Kasumi-1 (cell line): Measurements from ENCODE around the gene MYB.

Experiments
- DNase-seq, 2 experiments: peaks; one replicate each; lab custom pipeline; 2025; lab: John Stamatoyannopoulos, UW

The MYB gene

DNA sequence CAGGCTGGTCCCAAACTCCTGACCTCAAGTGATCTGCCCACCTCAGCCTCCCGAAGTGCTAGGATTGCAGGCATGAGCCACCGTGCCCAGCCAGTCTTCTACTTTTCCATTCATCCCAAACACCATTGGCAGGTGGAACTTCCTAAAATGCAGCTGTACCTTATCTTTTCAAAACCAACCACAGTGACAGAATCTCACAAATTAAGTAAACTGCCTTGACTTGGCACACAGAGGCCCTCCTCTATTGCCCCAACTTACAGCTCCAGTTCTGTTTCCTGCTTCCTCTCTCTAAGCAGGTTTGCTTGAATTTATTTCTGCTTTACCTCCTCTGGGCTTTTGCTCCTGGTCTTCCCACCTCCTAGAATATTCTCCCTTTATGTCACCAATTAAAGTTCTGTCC, 7.6 kb downstream of the MYB start:
- peak in 1 of 2 experiments; percentile 46 for DNase-seq

DNA sequence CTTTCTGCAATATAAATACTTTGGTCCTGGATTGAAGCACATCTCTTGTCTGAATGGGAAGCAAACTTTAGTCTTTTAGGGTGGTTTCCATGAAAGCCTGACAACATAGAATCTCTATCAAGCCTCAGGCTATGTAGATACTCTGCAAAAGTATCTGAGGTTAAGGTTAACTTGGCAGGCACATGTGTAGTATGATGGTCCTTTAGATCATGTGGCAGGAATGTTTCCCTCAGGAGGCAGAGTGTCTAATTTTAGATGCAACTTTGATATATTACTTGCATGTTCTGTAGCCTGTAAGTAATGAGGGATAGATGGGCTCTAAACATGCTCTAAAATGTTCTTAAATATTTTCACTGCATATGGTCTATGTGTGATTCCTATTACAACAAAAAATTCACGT, 8.2 kb downstream of the MYB start:
- no peak for DNase-seq

DNA sequence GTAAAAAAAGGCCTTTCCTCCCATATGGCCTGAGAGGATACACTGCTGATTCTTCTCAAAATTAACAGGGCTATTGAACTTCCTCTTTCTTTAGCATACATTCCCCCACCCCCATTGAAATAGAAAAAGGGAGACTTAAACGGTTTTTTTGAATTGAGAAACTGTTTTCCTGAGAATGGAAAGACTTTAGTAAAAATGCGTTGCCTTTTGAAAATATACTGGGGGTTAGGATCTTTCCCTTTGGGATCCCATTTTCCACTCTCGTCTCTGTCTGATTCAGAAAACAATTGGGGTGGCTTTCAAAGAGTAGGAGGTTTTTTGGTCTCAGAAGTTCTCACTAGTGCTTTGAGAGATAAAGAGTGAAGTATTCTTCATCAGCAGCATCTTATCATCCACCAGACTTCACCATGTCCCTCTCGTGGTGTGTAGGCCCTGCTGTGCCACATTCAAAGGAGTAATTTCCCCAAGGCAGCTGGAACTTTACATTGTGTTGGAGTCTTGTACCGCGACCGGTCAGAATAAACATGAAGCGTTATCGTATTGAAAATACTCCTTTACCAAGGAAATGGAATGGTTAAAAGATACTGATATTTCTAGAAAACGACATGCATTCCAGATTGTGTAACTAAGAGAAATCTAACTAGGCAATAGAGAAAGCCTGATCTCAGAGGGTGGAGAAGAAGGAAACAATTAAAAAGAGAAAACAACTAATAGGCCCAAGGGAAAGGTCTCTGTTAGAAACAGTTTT, 10.6 kb downstream of the MYB start:
- DNase-seq, result peak; percentile 93 to 96

DNA sequence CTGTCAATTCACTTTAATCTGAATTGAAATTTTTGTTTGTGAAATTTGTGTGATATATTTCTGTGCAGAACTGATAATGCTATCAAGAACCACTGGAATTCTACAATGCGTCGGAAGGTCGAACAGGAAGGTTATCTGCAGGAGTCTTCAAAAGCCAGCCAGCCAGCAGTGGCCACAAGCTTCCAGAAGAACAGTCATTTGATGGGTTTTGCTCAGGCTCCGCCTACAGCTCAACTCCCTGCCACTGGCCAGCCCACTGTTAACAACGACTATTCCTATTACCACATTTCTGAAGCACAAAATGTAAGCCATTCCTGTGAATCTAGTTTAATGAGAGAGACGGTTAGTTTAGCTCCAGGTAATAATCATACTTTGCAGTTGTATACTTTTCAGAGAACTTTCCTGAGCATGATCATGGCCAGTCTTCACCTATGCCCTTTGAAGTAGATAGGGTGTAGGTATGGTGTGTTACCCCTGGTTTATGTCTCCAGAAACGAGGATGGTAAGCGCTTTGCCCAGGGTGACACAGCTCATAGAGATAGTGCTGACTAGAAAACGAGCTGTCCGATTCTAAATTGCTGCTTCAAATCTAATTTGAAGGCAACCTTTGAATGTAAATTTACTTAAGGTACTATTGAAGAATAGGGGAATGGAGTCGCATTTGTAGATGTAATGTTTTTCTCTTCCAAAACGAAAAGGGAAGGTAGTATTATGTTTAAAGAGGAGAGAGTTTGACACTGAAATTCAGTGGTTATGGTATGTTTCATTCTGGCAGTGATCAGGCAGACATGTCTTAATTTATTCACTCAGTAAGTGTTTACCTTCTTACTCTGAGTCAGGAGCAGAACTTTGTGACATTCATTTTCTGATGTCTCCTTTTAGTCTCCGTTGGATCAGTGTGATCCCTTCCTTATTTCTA, 11.4 kb downstream of the MYB start:
- DNase-seq, result peak; percentile 74 to 78

DNA sequence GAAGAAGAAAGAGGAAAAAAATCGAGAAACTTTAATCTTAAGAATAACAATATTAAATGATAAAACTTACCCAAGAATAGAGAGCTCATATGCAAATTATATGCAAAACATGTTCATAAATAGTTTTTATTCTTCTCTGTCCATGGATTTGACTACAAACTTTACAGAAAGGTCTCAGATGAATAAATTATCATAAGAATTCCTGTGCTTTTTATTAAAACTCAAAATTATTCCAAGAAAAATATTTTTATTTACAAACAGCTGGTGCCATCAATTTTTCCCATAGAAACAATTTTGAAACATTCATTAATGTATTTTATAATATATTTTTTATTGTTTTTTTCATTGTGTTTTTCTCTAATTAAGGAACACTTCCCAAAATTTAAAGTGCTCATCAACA, 12.1 kb downstream of the MYB start:
- DNase-seq, result no peak

DNA sequence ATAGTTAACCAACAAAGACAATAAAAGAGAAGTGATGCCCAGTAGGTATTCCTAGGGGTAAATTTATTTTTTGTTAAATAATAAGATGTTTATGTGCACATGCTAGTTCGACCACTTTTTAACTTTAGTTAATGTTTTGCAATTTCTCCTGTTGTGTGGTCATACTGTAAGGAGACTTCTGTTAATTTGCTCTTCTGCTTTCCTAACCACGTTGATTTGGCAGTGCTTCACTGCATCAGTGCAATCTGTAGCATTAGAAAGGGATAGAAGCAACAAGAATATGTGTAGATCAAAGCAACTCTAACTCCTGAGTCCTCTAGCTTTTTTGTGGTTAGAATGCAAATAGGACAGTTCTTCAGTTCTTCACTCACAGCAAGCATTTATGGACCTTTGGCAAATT, 13.9 kb downstream of the MYB start:
- peak; percentile 88 to 90 for DNase-seq

DNA sequence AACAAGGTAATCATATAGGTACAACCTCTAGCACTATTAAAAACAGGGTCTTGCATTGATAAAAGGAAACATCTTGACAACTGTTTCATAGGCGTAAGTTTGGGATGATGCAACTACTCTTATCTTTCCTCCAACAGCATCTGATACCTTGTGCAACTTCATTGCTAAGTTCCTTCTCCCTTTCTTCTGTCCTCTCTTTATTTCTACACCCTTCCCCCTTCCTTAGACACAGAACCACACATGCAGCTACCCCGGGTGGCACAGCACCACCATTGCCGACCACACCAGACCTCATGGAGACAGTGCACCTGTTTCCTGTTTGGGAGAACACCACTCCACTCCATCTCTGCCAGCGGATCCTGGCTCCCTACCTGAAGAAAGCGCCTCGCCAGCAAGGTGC, 14.4 kb downstream of the MYB start:
- peak; percentile 99 for DNase-seq

DNA sequence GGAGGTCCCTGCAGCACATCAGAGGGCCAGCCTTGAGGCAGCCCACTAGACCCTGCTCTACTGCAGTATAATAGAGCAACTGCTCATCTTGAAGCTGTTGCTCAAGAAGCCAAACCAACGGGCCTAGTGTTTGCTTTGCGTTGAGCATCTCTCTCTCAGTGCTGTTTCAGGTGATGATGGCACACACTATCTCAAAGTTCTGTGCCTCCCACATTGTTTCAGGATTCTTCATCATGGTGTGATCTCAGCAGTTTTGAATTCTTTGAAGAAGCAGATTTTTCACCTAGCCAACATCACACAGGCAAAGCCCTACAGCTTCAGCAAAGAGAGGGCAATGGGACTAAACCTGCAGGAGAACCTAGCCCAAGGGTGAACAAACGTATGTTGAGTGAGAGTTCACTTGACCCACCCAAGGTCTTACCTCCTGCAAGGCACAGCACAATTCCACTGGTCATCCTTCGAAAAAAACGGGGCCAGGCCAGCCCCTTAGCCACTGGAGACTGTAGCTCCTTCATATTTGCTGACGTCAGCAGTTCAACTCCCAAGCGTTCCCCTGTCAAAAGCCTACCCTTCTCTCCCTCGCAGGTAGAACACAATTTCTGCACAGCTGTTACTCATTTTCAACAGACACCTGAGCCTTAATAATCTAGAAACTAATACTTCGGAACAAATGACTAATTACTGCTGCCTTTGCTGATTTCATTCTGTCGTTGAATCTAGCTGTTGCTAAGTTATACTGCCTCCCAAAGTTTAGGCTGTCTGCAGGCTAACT, 15.8 kb downstream of the MYB start:
- DNase-seq, result no peak

DNA sequence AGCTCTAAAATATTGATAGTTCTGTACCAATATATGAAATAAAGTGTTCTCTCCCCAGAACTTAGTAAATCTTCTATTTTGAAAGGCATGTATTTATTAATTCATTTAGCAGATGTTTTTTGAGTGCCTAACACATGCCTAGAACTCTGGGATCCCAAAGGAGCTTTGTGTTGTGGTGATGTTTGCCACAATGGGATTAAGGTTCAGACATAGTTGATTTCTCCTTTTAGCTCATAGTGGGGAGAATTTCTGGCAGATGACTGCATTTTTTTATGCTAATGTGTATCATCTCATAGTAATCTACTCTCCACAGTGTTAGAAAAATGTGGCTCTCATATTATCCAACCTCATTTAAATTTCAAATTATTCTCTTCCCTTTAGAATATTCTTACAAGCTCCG, 21.7 kb downstream of the MYB start:
- DNase-seq, result no peak

DNA sequence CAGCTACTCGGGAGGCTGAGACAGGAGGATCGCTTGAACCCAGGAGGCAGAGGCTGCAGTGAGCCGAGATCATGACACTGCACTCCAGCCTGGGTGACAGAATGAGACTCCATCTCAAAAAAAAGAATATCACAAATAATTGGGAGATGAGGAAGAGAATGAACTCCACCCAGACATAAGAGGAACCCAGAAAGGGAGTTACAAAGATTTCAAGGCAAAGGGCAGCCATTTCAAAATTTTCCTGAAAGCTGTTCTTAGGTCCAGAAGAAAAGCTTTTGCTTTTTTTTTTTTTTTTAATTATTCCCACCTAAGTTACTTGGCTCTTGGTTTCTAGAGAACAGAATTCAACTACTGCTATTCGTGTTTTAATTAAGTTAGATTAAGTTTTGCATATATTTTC, 23.8 kb downstream of the MYB start:
- no peak for DNase-seq

DNA sequence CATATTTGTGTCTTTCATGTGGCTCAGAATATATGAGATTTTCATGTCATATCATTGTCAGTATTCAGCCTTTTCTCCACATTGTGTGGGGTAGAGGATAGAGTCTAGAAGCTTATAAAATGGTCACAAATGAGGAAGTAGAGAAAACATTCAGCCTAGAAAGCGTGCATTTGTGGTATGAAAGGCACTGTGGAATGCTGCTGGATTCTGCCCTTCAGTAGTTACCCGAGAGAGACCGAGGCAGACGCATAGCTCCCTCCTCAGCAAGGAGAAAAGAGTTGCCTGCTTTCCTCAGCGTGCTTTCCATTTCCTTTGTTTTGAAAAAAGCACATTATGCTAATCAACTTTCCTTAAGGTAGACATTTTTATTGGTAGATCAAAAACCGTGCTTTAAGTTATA, 28.7 kb downstream of the MYB start:
- DNase-seq, result peak; percentile 86 to 91

DNA sequence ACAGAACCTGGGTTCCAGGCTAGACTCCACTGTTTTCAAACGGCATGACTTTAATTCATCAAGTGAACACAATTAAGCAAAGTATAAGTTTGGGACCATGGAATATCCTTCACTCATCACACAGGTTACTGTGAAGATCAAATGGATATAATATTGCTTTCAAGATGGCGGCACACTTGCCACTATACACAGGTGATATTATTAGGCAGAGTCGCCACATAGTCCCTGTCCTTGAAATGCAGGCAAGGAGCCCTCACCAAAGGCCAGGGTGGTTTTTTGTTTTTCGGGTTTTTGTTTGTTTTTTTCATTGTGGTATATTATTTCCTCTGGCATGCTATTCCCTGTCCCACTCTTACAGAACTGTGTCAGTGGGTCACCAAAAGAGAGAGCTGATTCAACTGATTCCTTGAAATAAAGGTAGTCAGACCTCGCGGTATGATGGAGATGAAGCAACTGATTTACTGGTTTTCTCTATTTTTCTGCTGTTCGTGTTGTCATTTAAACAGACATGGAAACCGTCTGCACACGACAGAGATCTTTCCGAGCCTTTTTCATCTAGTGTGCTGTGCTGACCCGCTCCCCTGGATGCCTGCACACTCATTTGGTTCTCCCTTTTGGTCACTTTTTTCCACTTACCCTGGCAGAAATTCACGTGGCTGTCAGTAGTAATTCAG, 29.7 kb downstream of the MYB start:
- DNase-seq, result no peak

DNA sequence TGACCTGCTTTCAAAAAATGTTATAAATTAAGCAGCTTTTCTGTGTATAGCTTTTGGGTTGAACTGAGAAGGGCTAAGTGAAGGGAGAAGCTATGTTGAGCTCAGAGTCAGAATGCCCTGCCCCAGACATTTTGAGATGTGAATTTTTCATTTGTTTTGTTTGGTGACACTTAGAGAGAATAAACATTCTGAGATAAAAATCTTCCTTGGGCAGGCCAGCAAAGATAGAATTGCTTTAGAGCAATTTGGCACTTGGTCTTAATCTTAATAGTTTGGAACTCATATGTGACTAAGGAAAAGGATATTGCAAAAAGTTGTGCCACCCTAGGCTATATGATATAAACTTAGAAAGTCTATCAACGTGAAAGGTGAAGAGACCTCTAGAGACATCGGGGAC, 30.2 kb downstream of the MYB start:
- DNase-seq, result no peak

DNA sequence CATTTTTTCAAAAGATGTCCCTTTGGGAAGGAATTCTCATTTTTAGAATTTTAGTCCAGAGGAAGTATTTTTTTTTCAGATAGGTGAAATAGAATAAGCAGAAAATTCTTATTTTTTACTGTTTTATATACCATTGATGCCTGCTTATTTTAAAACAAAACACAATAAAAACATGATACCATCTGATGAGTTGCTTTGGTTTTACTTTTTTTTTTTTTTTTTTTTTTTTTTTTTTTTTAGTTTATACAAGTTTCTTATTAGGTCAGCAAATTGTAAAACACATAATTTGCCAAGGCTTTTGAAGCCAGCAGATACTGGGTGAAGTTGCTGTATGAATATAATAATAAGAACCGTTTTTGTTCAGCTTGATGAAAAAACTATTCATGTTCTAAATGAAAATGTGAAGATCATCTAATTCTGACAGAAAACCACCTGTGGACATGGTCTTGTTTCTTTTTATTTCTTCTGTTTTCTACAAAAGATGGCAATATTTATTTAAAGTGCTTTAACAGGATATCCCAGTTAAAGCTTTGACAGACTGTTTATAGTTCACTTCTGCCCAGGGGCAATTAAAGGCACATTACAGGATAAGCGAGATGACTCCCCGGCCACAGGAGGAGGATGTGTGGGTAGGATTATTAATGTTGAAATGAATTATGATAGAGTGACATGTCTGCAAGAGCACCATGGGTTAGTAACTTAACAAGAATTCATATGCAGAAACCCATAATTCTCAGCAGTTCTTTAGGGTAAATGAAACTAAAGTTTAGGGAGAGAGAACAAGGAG, 31.1 kb downstream of the MYB start:
- DNase-seq, result no peak

DNA sequence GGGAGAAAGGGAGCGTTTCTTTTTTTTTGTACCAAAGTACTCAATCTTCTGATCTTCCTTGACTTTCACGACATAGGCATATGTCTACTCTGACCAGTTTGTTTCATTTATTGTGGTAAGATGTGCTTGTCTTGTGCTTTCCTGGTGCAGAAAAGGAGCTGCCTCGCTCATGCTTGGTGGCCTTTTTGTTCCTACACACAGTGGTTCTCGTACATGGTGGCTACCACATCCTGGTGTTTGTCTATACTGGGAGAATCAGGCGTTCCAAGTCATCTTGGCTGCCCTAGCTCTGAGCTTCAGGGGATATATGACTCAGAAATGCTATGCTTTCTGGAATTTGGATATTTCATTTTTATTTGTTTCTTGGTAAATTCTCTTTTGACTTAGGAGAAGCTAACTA, 31.8 kb downstream of the MYB start:
- DNase-seq, result no peak

DNA sequence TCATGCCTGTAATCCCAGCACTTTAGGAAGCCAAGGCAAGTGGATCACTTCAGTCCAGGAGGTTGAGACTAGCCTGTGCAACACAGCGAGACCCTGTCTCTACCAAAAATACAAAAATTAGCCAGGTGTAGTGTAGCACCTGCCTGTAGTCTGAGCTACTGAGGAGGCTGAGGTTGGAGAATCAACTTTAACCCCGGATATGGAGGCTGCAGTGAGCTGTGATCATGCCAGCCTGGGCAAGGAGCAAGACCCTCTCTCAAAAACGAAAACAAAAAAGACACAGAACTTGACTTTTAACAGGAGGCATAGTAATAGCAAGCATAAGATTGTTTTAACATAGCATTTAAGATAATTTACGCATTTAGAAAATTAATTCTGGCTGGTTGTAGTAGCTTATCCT, 32.5 kb downstream of the MYB start:
- no peak for DNase-seq

DNA sequence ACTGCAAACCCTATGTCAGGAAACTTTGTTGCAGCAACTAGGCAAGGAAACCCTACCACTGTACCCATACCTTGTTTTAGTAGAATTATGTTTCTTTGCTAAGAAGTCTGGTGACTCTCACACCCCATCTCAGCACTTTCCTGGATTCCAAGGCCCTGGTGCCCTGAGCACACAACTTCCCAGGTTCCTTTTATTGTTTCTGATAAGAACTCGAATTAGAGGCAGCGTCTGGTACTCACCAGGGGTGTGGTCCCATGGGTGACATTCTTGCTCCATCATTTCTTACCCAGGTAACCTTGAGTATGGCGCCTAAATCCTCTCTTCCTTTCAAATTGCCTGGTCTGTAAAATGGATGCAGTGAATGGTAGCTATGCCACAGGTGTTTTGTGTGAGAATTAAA, 34.1 kb downstream of the MYB start:
- no peak for DNase-seq

DNA sequence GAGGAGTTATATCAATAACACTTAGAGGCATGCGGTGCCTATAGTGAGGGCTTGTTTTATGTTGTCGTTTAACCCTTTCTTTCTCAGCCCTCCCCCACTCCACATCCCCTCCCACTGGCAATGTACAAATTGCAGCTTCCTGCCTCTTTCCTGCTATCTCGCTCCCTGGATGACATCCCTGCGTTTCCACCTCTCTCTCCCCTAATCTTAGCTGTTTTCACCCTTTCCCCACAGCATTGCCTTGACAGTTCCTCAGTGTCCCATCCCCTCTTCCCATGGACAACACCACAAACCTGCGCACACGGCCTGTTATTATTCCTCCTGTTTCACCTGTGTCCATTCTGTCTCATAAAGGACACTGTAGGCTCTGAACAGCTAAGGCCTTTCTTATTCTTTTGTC, 34.5 kb downstream of the MYB start:
- no peak for DNase-seq

DNA sequence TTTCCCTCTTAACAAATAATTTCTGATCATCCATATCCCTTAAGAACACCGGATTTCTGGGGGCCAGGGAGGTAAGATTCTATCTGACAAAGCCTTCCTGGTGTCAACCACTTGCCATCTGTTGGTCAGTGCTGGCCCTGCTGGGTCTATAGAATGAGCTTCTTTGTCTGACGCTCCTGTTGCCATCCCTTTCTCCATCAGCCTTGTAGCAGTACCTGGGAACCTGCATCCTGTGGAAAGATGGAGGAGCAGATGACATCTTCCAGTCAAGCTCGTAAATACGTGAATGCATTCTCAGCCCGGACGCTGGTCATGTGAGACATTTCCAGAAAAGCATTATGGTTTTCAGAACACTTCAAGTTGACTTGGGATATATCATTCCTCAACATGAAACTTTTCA, 36.6 kb downstream of the MYB start:
- DNase-seq, result no peak

DNA sequence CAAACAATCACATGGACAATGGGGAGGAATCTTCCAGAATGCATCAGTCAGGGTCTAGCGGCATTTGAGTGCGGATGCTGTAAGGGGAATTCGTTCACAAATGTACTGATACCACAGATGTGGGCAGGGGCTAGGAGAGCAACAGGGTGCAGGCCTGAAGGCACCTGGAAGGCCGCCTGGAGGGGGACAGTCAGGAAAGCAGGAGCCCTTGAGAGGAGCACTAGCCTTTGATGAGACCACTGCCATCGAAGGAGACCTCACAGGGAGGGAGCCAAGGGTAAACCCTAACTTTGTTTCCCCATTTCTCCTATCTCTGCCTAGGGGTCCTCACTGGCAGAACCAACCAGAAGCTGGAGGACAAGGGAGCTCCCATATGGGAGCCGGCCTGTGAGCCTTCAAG, 38.2 kb downstream of the MYB start:
- no peak for DNase-seq

DNA sequence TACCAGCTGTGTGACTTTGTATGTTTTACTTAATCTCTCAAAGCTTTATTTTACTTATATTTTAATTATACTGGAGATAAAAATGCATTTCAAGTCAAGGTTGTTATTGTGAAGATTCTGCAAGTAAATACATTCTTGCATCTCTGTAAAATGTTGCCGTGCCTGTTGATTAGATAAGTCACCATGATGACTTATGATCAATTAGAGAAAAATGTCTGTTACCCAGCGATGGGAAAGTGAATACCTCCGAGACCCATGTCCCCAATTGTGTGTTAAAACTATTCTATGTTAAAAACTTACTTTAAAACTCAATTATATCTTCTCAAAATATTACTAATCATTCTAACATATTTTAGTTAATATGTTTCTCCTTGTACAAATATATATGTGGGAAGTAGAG, 39.9 kb downstream of the MYB start:
- DNase-seq, result no peak
